Heart right ventricle (tissue), 16 donors: ENCODE results near the gene TRIP13. TPM values are rescaled to one million over a fixed set of nuclear protein-coding genes. Genes with fewer than 3 reads are reported as not detected.
A peak's percentile ranks its signal among the peaks of the same experiment; 100 is the strongest.

Experiments
- ATAC-seq, 8 donors: fragments of 200-7000 bp; cut with Tn5 transposase; one replicate each; pipeline ENCODE4 v1.9.1; 2020; ENCODE audit warnings: mild to moderate bottlenecking in 8 of 8, moderate library complexity in 8 of 8, moderate number of reproducible peaks in 1 of 8
- DNase-seq, 2 donors: peaks; one replicate each; pipeline ENCODE4 v3.0.0-alpha.2; 2020
- H3K27ac ChIP-seq, 10 donors: fragments of 200-600 bp; sonication (generic) in 2 of 10; one replicate each; pipeline versions ENCODE4 v1.5.0 to v1.8.0; 2020 to 2022; ENCODE audit warnings: mild to moderate bottlenecking in 3 of 10
- H3K27me3 ChIP-seq, 7 donors: fragments of 200-600 bp; one replicate each; pipeline ENCODE4 v1.8.0; 2021 to 2022; ENCODE audit warnings: mild to moderate bottlenecking in 2 of 7
- H3K36me3 ChIP-seq, 9 donors: fragments of 200-600 bp; sonication (generic) in 1 of 9; one replicate each; pipeline versions ENCODE4 v1.5.0 to v1.8.0; 2020 to 2022; ENCODE audit warnings: mild to moderate bottlenecking in 2 of 9
- H3K4me1 ChIP-seq, 9 donors: fragments of 200-600 bp; sonication (generic) in 1 of 9; one replicate each; pipeline versions ENCODE4 v1.5.0 to v1.8.0; 2020 to 2022; ENCODE audit warnings: mild to moderate bottlenecking in 4 of 9
- H3K4me3 ChIP-seq, 10 donors: fragments of 200-600 bp; sonication (generic) in 2 of 10; one replicate each; pipeline versions ENCODE4 v1.5.0 to v1.8.0; 2020 to 2022; ENCODE audit warnings: mild to moderate bottlenecking in 7 of 10, moderate library complexity in 2 of 10
- H3K9me3 ChIP-seq, 11 donors: fragments of 200-600 bp in 10 of 11; sonication (generic) in 2 of 11; one replicate each; pipeline versions ENCODE4 v1.5.0 to v1.8.0; 2013 to 2022; ENCODE audit warnings: mild to moderate bottlenecking in 2 of 11, control low read depth in 1 of 11, moderate library complexity in 1 of 11
- CTCF ChIP-seq, 9 donors: fragments of 200-600 bp; sonication (generic) in 2 of 9; IDR thresholded peaks; one replicate each; pipeline versions ENCODE4 v1.5.0 to v1.8.0; 2021 to 2022; ENCODE audit warnings: antibody characterized with exemption in 9 of 9, mild to moderate bottlenecking in 5 of 9, moderate library complexity in 1 of 9
- WGBS, 2 donors: extraction: QIAGEN DNeasy Blood & Tissue Kit; methylation state at CpG; one replicate each; pipeline ENCODE4 v1.1.7; 2013; ENCODE audit warnings: inconsistent platforms in 1 of 2; 5-methylcytosine and 5-hydroxymethylcytosine counted together
- intact Hi-C, 10 donors: fragments of 100-400 bp; cut with DNase I; formaldehyde crosslinking; loops; one replicate each; pipeline versions ENCODE4 v1.11.1 to v1.14.2; 2022
- polyA plus RNA-seq, 2 donors: library from polyadenylated mRNA; stranded (reverse); fragments of 200-250 nt; gene quantifications; one replicate each; pipeline ENCODE4 v1.2.3, GENCODE V29; 2013
- total RNA-seq, 10 donors: library from RNA; stranded (reverse); fragmentation: NEBNext Ultra II Directional in 3 of 10; extraction: Animal tissue kit (Norgen Biotek cat#: 25700) in 3 of 10; gene quantifications; one replicate each; pipeline versions ENCODE4 v1.2.1 to v1.2.4, GENCODE V29; 2021 to 2023
- donor health status: Arrhythmogenic right ventricular cardiomyopathy.
- donor health status: ischemic (EF 13 %, LVEDD 7.1; RV severe dilation, severe dysfunction).
- donor health status: healthy with polysubstance abuse.
- donor health status: DM: no; HTN: yes; CAD: no.
- donor health status: DM: no; HTN: no; CAD: no.
- donor health status: ischemic (EF 25% LVEDD 6.9; RV normal size, moderate dysfunction).
- donor health status: ischemic (EF 25% LVEDD 5.7; RV mildly dilated, moderate dysfunction).
- donor health status: healthy.
- donor health status: DM: yes; HTN: yes; CAD: no.
- donor health status: Ischemic cardiomyopathy.
- donor health status: ischemic (EF 35%, LVEDD 5.7; RV mildly dilated, moderate dysfunction).
- donor health status: nonischemic (EF 11% LVEDD 7.7; RV severe dilation, severe dysfunction).
- donor health status: DM: yes; HTN: yes; CAD: no.
- donor health status: PGD.
- donor health status: ischemic (EF 29% LVEDD 5.4; RV normal size, mild dysfunction).
- donor health status: nonischemic (EF 23%, LVEDD 6.1; RV moderate dilation, normal function).

Gene TRIP13
- total and polyA plus RNA-seq, 12 donors = 0.22 to 2.8 (median 0.86) TPM; not detected in 1

- H3K27me3 ChIP-seq = peaks cover 0 to 43% (median 21%) of the 10 kb centered on the region in 7 donors
- H3K4me1 ChIP-seq = peaks cover 0 to 32% (median 22%) of the 10 kb centered on the region in 9 donors
- TF ChIP-seq CTCF (IDR thresholded peaks at IDR 0.05) = no peak
- DNase-seq = peak in 1 of 2 donors; percentile 3
- intact Hi-C loops = no loop called here
- ATAC-seq = peak in 1 of 8 donors; percentile 6
- H3K36me3 ChIP-seq = no peaks in the 10 kb centered on the region
- no peaks in the 10 kb centered on the region for H3K9me3 ChIP-seq
- 71 to 75% methylated on average over 23 of the region's 23 CpGs for WGBS, 2 donors
- no peak overlapping the region for H3K27ac ChIP-seq
- H3K4me3 ChIP-seq = no peak overlapping the region
Measured at GRCh38 chr5:957748-958485, 65.2 kb downstream of the TRIP13 start.

- peaks cover 4 to 41% (median 27%) of the 10 kb centered on the region in 9 donors for H3K4me1 ChIP-seq
- intact Hi-C loops = no loop called here
- ATAC-seq (peak in 3 of 8 donors; percentile 6 to 47 (median 21)), DNase-seq (peak in 1 of 2 donors; percentile 9)
- 75 to 76% methylated on average over 48 of the region's 48 CpGs for WGBS, 2 donors
- H3K27me3 ChIP-seq = peaks cover 0 to 34% (median 17%) of the 10 kb centered on the region in 7 donors
- no peak overlapping the region for H3K4me3 ChIP-seq
- no peaks in the 10 kb centered on the region for H3K9me3 ChIP-seq
- no peaks in the 10 kb centered on the region for H3K36me3 ChIP-seq
- TF ChIP-seq CTCF (IDR thresholded peaks at IDR 0.05) = no peak
- H3K27ac ChIP-seq = no peak overlapping the region
Measured at GRCh38 chr5:958701-959571, 66.3 kb downstream of the TRIP13 start.

- intact Hi-C loops = no loop called here
- H3K4me3 ChIP-seq = no peak overlapping the region
- WGBS, 2 donors = 88 to 90% methylated on average over 47 of the region's 47 CpGs
- no peaks in the 10 kb centered on the region for H3K36me3 ChIP-seq
- ATAC-seq = no peak
- peaks cover 4 to 48% (median 27%) of the 10 kb centered on the region in 9 donors for H3K4me1 ChIP-seq
- DNase-seq = peak in 1 of 2 donors; percentile 3
- no peak for TF ChIP-seq CTCF (IDR thresholded peaks at IDR 0.05)
- no peaks in the 10 kb centered on the region for H3K9me3 ChIP-seq
- H3K27me3 ChIP-seq = peaks cover 0 to 32% (median 13%) of the 10 kb centered on the region in 7 donors
- no peak overlapping the region for H3K27ac ChIP-seq
Measured at GRCh38 chr5:959581-960531, 67.2 kb downstream of the TRIP13 start.
